ENCODE data around the gene SCP2.

Gene SCP2

DNA sequence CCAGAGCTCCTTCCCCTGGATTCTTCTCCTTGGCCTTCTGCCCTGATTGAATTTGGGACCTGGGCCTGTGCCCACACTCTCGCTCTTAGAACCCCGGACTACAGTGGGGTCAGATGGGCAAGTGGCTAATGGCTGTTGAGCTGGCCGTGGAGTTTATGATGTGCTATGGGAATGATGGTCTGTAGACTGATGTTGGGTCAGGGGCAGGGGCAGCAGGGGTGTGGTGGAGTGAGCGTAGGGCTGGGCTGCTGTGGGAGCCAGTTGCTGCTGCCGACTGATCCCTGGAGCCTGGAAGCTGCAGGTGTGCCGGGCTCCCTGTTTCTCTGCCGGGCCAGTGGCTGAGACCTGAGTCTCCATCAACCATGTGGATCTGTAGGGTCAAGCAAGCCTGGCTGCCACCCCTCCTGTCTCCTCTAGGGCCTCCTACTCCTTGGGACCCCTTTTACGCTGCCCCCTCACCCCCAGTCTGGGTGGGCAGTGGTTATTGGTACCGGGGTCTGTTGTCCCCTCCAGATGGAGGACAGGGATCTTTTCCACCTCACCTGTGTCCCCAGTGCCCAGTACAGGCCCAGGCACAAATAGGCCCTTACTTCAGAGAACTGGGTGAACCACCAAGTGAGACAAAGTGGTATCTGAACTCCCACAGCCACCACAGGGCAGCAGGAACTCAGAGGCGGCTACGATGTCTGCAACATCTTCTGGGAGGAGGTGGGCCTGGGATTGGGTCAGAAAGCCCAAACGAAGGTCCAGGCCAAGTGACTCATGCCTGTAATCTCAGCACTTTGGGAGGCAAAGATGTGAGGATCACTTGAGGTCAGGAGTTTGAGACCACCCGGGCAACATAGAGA is 140.0 kb downstream of the SCP2 start:
- no peak for DNase-seq (ENCODE audit: low spot score)

DNA sequence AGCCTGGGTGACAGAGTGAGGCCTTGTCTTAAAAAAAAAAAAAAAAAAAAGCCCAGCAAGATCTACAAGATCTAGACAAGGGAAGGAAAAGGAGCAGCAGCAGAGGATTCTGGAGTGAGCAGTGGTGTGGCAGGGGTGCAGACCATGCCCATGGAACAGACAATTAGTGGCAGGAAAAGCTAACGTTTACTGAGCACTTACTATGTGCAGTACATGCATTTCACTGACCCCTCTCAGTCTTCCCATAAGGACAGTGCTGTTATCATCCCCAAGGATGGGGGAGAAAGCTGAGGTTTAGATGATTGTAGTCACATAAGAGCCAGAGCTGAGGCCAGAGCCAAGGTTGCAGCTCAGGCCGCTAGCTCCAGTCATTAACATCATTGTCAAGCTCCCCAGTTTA is 140.8 kb downstream of the SCP2 start:
- no peak for DNase-seq (ENCODE audit: low spot score)

DNA sequence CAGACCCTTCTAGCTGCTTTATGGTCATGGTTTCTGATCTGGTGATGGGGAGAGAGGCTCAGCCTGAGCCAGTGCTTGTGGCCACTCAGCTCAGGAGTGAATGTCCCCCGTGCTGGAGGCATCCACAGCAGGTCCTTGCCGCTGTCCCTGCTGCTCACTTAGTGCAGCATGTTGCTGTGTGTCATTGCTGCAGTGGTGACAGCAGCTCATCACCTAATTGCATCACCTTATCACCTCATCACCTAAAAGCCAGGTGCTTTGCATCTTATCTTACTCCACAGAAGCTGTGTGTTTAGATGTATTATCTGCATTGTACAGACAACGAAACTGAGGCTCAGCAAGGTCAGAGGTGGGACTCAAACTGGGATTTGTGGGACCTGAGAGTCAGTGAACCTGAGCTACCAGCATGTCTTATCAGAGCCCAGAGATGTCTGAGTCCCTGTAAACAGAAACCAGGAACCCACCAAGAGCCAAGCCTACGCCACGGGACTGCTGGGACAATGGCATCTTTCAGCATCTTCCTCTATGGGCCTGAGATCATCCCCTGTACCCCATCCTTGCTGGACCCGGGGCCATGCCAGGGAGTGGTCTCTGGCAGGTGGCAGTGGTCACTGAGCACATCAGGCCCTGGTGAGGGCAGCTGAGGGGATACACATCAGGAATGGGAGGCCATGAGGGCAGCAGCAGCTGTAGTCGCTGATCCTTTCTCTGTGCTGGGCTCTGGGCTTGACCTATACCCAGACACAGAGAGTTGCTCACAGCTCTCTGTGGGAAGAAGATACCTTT is 141.4 kb downstream of the SCP2 start:
- peak; percentile 91 for DNase-seq (ENCODE audit: low spot score)

DNA sequence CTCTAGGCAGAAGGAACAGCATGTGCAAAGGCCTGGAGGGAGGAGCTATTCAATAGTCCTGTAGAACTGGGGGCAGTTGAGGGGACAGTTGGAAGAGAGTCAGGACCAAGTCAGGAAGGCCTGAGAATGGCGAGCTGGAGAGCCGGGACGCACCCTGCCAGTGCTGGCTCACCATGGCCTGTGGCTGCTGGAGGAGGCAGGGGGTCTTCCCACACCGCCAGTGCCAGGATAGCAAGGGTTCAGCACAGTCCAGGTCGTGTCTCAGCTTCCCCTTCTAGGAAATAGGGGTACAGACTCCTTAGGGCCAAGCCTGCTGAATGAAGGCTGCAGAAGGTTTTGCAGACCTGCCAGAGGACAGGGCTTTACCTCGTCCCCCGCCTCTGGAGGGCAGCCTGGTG is 142.2 kb downstream of the SCP2 start:
- DNase-seq (ENCODE audit: low spot score): no peak

DNA sequence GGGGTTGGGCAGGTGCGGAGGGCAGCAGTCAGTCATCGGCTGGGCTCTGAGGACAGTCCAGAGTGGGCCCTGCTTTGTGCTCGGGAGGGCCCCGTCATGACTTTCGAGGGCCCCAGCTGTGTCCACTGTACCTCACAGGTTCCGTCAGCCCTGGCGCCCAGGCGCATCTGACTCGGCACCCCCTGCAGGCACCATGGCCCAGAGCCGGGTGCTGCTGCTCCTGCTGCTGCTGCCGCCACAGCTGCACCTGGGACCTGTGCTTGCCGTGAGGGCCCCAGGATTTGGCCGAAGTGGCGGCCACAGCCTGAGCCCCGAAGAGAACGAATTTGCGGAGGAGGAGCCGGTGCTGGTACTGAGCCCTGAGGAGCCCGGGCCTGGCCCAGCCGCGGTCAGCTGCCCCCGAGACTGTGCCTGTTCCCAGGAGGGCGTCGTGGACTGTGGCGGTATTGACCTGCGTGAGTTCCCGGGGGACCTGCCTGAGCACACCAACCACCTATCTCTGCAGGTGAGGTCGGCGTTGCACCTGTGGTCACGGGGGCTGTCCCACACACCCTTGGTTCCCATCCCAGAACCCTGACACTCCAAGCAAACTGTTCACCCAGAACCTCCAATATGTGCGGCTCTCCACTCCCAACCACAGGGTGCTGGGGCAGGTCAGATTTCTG is 142.7 kb downstream of the SCP2 start:
- no peak for DNase-seq (ENCODE audit: low spot score)

DNA sequence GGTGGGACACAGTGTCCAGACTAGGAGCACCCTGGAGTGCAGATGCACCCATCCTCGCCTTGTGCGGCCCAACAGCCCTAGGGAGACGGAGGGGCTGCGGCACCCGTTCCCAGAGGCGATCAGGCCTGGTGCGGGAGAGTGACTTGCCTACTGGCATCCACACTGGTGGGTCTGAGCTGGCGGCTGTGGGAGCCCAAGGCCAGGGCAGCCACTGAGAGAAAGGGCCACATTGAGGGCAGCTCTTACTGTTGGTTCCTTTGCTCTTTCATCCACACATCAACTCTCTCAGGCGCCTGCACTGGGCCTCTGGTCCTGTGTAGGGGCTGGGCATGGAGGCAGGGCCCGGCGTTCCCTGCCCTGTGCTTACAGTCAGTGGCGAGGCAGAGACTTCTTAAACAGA is 143.5 kb downstream of the SCP2 start:
- DNase-seq (ENCODE audit: low spot score): no peak

DNA sequence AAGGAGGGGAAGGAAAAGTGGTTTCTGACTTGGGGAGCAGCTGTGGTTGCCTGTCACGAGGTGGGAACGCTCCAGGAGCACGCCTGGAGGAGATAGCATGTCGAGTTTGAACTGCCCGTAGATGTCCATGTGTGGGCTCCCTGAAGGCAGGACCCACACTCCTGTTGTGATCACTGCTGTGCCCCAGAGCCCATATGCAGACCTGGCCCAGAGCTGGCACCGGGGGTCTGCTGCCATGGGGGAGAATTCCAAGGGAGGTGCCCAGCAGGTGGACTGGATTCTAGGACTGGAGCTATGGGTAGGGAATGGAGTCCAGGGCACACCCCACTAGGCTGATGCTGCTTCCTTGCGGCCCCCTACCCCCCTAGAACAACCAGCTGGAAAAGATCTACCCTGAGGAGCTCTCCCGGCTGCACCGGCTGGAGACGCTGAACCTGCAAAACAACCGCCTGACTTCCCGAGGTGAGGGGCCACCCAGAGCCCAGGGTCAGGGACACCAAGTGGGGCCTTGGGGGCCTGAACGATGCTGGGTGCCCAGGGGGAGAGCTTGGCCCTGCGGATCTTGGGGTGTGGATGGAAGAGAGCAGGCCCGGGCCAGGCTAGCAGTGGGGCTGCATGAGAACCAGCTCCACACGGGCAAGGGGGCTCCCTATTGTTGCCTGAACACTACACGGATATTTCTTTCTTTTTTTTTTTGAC is 144.2 kb downstream of the SCP2 start:
- DNase-seq (ENCODE audit: low spot score): no peak

DNA sequence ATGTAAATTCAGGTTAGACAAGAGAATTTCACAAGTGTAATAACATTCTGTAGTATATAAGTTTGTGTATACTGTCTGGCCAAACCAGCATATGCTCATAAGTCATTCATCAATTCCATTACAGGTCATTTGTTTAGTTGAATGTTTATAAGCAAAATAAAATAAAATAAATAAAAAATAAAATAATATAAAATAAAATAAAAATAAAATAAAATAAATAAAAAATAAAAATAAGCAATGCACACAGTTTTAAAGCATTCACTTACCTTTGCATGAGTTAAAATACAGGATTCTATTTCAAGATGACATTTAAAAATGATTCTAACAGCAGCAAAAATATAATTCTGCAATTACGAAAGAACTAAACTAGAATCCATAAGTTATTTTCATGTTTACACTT is 144.8 kb downstream of the SCP2 start:
- DNase-seq (ENCODE audit: low spot score): no peak

DNA sequence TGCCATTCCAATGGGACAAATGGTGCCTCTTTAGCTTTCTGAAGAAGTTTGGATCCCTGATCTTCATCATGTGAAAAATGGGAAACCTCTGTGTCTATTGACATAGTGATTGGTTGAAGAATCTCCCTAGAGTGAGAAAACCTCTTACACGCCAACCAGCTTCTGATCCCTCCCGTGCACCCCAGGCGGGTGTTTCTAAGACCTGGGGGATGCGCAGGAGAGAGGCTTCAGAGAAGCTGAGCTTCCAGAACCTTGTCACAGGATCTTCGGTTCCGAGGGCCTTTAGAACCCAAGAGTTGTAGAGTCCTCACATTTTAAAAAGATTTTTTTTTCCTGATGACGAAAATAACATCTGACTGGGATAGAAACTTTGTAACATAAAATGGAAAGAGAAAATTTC is 146.2 kb downstream of the SCP2 start:
- no peak for DNase-seq (ENCODE audit: low spot score)

DNA sequence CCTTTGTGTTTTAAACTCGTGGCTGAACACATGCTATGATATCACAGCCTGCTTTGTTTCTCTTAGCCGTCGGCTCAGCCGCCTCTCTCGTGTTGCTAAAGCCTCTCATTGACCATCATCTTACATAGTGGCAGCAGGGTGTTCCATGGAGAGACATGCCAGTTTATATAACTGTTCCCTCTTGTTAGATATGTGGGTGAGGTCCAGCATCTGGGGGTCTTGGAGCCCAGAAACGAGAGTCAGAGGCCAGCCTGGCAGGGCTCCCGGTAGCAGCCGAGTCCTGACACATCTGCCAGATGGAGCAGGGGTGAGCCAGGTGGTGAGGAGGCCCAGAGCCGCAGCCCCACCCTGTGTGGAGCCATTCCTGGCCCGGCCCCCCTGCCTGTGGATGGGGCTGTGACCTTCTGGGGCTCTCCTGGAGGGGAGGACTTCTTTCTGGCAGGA is 146.8 kb downstream of the SCP2 start:
- no peak for DNase-seq (ENCODE audit: low spot score)

DNA sequence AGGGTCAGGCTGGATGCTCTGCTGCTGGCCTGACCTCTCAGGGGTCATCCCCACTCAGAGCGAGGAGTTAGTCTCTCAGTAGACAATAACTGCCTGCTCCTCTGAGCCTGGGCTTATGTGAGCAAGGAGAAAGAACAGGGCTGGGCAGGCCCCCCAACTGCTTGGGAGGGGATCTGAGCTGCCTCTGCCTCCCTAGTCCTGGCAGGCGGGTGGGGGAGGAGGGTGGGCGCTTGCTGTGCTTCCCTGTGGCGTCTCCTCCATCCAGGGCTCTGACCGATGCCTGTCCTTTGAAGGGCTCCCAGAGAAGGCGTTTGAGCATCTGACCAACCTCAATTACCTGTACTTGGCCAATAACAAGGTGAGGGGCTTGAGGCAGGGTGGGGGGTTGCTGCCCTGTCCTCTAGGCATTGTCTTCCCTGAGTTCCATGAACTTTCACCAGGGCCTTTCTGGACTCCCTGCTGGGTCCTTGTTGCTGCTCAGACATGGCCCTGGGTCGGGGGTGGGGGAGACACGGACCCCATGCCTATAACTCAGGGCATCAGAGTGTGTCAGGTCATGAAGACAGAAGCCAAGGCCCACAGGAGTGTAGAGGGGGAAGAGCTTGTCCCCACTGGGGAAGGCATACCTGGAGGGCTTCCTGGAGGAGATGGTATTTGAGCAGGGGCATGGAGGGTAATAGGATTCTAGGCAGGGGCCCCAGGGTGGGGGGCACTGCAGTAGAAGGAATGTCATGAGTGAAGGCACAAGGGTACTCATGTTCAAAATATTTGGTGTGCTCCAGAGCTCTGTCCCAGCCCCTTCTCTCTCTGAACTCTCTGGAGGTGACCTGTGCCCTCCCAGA is 147.5 kb downstream of the SCP2 start:
- no peak for DNase-seq (ENCODE audit: low spot score)

DNA sequence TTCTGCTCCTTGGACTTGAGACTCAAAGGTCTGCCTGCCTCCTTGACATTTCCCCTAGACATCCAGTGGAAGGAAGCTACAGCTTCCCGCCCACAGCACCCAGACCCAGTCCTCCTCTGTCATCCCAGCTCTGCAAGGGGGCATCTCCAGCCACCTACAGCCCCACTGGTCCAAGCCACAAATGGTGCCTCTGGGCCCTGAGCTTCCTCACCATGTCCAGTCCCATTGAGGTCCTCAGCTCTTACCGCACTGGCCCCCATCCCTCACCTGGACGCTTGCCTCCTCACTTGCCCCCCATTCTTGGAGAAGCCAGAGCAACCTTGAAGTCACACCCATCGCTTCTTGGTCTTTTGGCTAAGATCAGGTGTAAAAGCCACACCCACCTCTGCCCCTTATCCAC is 148.1 kb downstream of the SCP2 start:
- DNase-seq (ENCODE audit: low spot score): no peak

DNA sequence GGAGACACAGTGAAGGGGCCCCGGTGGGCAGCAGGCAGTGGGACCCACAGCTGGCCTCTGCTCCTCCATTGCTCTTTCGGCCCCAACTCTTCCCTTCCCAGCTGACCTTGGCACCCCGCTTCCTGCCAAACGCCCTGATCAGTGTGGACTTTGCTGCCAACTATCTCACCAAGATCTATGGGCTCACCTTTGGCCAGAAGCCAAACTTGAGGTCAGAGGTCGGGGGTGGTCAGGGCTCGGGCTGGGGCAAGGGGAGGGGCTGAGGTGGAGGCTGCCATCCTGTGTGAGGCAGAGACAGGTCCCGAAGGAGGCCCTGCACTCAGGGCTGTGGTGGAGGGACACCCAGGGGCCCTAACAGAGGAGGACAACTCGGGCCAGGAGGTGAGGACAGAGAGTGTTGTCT is 148.7 kb downstream of the SCP2 start:
- no peak for DNase-seq (ENCODE audit: low spot score)

DNA sequence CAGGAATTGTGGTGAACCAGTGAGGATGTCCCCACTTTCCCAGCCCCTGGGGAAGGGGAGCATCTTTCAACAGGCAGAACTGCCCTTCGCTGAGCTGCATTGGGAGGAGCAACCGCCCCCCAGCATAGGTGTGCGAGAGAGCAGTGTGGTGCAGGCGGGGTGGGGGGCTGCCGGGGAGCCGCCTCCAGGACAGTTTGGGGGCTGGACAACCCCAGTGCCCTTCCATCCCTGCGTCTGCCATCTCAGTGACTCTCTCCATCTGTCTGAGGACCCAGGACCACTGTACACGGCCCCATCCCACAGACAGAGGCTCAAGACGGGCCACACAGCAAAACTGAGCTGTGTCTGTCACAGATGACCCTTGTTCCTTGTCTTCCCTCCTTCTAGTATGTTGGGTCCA is 149.1 kb downstream of the SCP2 start:
- no peak for DNase-seq (ENCODE audit: low spot score)

DNA sequence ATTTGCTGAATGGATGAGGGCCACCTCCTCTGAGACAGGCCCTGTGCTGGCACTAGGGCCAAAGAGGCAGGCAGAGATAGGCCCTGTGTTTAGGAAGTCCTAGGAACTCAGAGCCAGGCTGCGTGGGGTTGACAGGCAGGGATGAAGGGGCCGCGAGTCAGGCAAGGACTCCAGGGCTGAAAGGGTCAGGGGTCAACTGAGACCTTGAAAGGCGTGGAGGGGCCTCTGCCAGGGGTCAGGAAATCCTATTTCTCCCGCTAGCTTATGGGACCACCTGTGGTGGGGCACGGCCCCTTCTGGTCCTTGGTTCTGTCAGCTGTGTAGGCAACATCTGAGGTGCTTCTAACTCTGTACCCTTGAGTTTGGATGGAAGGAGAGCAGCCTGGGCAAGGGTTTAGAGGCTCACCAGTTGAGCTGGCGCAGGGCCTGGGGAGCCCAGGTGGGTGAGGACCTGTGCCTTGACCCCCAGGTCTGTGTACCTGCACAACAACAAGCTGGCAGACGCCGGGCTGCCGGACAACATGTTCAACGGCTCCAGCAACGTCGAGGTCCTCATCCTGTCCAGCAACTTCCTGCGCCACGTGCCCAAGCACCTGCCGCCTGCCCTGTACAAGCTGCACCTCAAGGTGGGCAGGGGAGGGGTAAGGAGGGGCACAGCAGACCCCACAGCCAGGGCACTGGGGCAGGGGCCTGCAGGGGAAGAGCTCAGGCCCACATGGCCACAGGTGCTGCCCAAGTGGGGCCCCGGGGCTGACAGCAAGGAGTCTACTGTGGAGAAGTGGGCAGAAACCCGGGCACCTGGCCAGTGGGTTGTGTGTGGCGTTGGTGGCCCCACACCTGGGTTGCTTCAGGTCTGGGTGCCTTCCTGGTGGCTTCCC is 149.9 kb downstream of the SCP2 start:
- DNase-seq (ENCODE audit: low spot score): no peak

DNA sequence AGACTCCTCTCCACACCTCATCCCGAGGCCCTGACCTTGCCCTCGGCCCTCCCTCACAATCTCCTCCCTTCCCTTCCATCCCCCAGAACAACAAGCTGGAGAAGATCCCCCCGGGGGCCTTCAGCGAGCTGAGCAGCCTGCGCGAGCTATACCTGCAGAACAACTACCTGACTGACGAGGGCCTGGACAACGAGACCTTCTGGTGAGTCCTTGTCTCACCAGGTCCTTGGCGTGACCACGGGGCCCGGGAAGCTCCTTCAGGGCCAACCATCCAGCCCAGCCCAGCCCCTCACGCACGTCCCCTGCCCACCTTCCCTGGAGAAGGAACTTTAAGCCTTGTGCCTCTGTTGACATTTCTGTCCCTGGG is 150.5 kb downstream of the SCP2 start:
- no peak for DNase-seq (ENCODE audit: low spot score)

DNA sequence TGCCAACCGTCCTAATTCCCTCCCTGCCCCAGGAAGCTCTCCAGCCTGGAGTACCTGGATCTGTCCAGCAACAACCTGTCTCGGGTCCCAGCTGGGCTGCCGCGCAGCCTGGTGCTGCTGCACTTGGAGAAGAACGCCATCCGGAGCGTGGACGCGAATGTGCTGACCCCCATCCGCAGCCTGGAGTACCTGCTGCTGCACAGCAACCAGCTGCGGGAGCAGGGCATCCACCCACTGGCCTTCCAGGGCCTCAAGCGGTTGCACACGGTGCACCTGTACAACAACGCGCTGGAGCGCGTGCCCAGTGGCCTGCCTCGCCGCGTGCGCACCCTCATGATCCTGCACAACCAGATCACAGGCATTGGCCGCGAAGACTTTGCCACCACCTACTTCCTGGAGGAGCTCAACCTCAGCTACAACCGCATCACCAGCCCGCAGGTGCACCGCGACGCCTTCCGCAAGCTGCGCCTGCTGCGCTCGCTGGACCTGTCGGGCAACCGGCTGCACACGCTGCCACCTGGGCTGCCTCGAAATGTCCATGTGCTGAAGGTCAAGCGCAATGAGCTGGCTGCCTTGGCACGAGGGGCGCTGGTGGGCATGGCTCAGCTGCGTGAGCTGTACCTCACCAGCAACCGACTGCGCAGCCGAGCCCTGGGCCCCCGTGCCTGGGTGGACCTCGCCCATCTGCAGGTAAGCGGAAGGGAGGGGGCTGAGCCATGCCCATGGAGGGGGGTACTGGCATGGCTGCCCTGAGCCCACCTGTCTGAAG is 151.4 kb downstream of the SCP2 start:
- DNase-seq (ENCODE audit: low spot score): no peak

DNA sequence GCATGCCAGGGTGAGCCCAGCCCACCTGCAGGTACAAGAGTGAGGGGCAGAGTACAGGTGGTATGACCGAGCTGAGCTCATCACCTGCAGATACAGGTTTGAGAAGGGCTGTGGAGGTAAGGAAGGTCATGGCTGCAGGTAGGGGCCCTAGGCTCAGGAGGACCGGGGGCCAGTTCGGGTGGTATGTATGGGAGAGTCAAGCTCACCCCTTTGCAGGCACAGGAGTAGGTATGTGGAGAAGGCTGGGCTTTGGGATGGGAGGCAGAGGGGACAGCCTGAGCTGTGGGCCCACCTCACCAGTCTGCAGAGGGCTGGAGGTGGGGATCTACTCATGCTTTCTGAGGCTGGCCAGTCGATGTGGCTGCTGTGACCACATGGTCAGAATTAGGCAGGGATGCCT is 152.2 kb downstream of the SCP2 start:
- no peak for DNase-seq (ENCODE audit: low spot score)

DNA sequence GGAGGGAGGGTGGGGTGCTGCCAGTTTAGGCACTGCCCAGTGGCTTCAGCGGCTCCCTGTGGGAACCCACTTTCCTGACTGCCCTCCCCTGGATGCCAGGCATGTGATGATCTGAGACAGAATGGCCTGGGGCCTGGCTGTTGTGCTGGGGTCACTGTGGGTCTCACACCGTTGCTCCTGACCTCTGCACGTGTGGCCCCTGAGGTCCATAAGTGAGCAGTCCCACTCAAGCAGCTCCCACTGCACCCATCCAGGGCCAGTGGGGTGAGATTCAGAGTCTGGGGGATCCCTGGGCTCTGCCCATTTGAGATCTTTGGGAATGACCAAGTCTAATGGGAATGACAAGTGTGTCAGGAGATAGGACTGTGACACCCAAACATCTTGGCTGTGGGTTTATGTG is 153.0 kb downstream of the SCP2 start:
- DNase-seq (ENCODE audit: low spot score): no peak
